Endothelial cell of umbilical vein (primary cell): Measurements from ENCODE around the gene RAPGEF6. TPM values are rescaled to one million over a fixed set of nuclear protein-coding genes. Genes with fewer than 3 reads are reported as not detected.

Source experiments
- BruUV-seq: library from RNA; stranded (reverse); fragments of 400-500 nt; replicated peaks from 2 replicates; lab custom pipeline; 2021; lab: Mats Ljungman, UMichigan
- CTCF ChIA-PET: fragments of 300-600, 350-600 bp; sonication (Branson Sonifier 250); formaldehyde crosslinking; loops from one replicate; lab custom pipeline; 2021; ENCODE audit warnings: antibody characterized with exemption, inconsistent platforms; lab: Charles Lee
- POLR2A ChIA-PET: fragments of 300-600, 350-600 bp; sonication (Branson Sonifier 250); formaldehyde crosslinking; loops from one replicate; lab custom pipeline; 2021; ENCODE audit warnings: antibody characterized with exemption, inconsistent platforms; lab: Charles Lee
- DNase-seq: peaks from one replicate; pipeline ENCODE4 v3.0.0-alpha.2; 2011; ENCODE audit warnings: low read depth, low spot score
- FAIRE-seq: peaks from 2 replicates; lab custom pipeline; 2011; peaks lifted over from hg19 to GRCh38; lab: Jason Lieb, UNC
- H2AFZ ChIP-seq: 2 replicates; pipeline ENCODE4 v1.6.0; 2012; ENCODE audit warnings: low read depth, low read length, control low read depth, inconsistent platforms
- H3K27ac ChIP-seq: 2 replicates; pipeline ENCODE4 v1.5.1; 2011; ENCODE audit warnings: low read depth, mild to moderate bottlenecking, control low read depth, low read length, moderate library complexity; ENCODE audit not compliant: insufficient read depth
- H3K27me3 ChIP-seq, 2 experiments: 2 replicates each; pipeline versions ENCODE4 v1.6.0 to v1.6.1; 2011; ENCODE audit warnings: low read length in 2 of 2, mixed read lengths in 1 of 2; ENCODE audit not compliant: control insufficient read depth in 2 of 2, insufficient read depth in 2 of 2
- H3K36me3 ChIP-seq, 2 experiments: 2 replicates in 1 of 2; 3 replicates in 1 of 2; pipeline ENCODE4 v1.5.1; 2011; ENCODE audit warnings: low read length in 2 of 2, mild to moderate bottlenecking in 1 of 2, moderate library complexity in 1 of 2; ENCODE audit not compliant: control insufficient read depth in 2 of 2, insufficient read depth in 2 of 2; ENCODE audit errors: extremely low read depth in 1 of 2
- H3K4me1 ChIP-seq: 3 replicates; pipeline ENCODE4 v1.5.1; 2011; ENCODE audit warnings: mild to moderate bottlenecking, low read length; ENCODE audit not compliant: control insufficient read depth, insufficient read depth; ENCODE audit errors: extremely low read depth
- H3K4me2 ChIP-seq: 2 replicates; pipeline ENCODE4 v1.6.1; 2011; ENCODE audit warnings: low read length, control low read depth, mixed read lengths; ENCODE audit not compliant: insufficient read depth
- H3K4me3 ChIP-seq, 3 experiments: fragments of 200-600 bp in 1 of 3; sonication (generic), shearing (Covaris generic) in 1 of 3; replicated peaks in 1 of 3; 2 replicates each; pipeline ENCODE4 v1.5.1; 2011 to 2016; ENCODE audit warnings: control low read depth in 3 of 3, low read length in 3 of 3, mild to moderate bottlenecking in 2 of 3, inconsistent platforms in 1 of 3, low read depth in 1 of 3, moderate library complexity in 1 of 3; ENCODE audit not compliant: insufficient read depth in 1 of 3
- H3K79me2 ChIP-seq: 2 replicates; pipeline ENCODE4 v1.6.0; 2012; ENCODE audit warnings: low read length, inconsistent platforms; ENCODE audit not compliant: control insufficient read depth, insufficient read depth
- H3K9ac ChIP-seq: replicated peaks from 2 replicates; pipeline ENCODE3; 2011; ENCODE audit warnings: low read length, control low read depth; ENCODE audit not compliant: insufficient read depth; ENCODE audit errors: extremely low read depth
- H3K9me1 ChIP-seq: replicated peaks from 3 replicates; pipeline ENCODE4 v1.6.0; 2011; ENCODE audit warnings: mild to moderate bottlenecking, low read length; ENCODE audit not compliant: control insufficient read depth, insufficient read depth; ENCODE audit errors: extremely low read depth
- H3K9me3 ChIP-seq: replicated peaks from 2 replicates; pipeline ENCODE4 v1.5.1; 2012; ENCODE audit warnings: low read length, inconsistent platforms; ENCODE audit not compliant: control insufficient read depth, insufficient read depth
- H4K20me1 ChIP-seq: replicated peaks from 2 replicates; pipeline ENCODE3; 2011; ENCODE audit warnings: mild to moderate bottlenecking, low read length; ENCODE audit not compliant: control insufficient read depth, insufficient read depth; ENCODE audit errors: extremely low read depth
- EZH2 ChIP-seq: IDR thresholded peaks from 2 replicates; pipeline ENCODE4 v1.6.1; 2012; ENCODE audit warnings: borderline replicate concordance, low read depth, mild to moderate bottlenecking, moderate library complexity, low read length, inconsistent platforms; ENCODE audit not compliant: severe bottlenecking
- FOS ChIP-seq: IDR thresholded peaks from 2 replicates; pipeline ENCODE4 v1.6.1; 2011; ENCODE audit warnings: mild to moderate bottlenecking, low read length, moderate library complexity, borderline replicate concordance; ENCODE audit not compliant: insufficient read depth
- GATA2 ChIP-seq: IDR thresholded peaks from 2 replicates; pipeline ENCODE4 v1.7.0; 2011; ENCODE audit warnings: low read depth, mild to moderate bottlenecking, moderate library complexity, mixed read lengths, low read length; ENCODE audit not compliant: insufficient read length, insufficient read depth
- JUN ChIP-seq: IDR thresholded peaks from 2 replicates; pipeline ENCODE4 v1.6.1; 2011; ENCODE audit warnings: borderline replicate concordance, low read depth; ENCODE audit not compliant: insufficient read length, insufficient read depth
- MYC ChIP-seq: IDR thresholded peaks from one replicate; pipeline ENCODE4 v1.6.1; 2011; ENCODE audit warnings: mild to moderate bottlenecking, low read depth, low read length
- POLR2A ChIP-seq: IDR thresholded peaks from 2 replicates; pipeline ENCODE4 v1.6.1; 2012; ENCODE audit warnings: low read depth, mild to moderate bottlenecking, control low read depth, low read length
- POLR2AphosphoS5 ChIP-seq: IDR thresholded peaks from 2 replicates; pipeline ENCODE4 v1.6.1; 2012; ENCODE audit warnings: low read depth, mild to moderate bottlenecking, control low read depth, low read length, moderate library complexity; ENCODE audit not compliant: insufficient read depth
- dilution Hi-C: fragments of 300-500 bp; cut with MboI; formaldehyde crosslinking; loops from one replicate; pipeline ENCODE4 v1.15.0; 2019; ENCODE audit warnings: low sequenced_read_pairs; ENCODE audit not compliant: extremely low pct_ligation_motif_present
- intact Hi-C: fragments of 100-400 bp; cut with micrococcal nuclease; formaldehyde crosslinking; loops from one replicate; pipeline ENCODE4 v1.10.0; 2022
- polyA plus RNA-seq, 4 experiments: library from polyadenylated mRNA; depleted of rRNA in 3 of 4; stranded (reverse) in 3 of 4; unstranded in 1 of 4; fragments of >200 nt; gene quantifications; 2 replicates each; pipeline versions ENCODE4 v1.2.1 to v1.2.3, GENCODE V29; 2011 to 2012; ENCODE audit warnings: missing spikeins in 1 of 4
- total RNA-seq: library from RNA; stranded (reverse); gene quantifications from 2 replicates; pipeline ENCODE4 v1.2.3, GENCODE V29; 2021
- TF ChIP-seq, protein P1 (sequence below): IDR thresholded peaks from 2 replicates; pipeline ENCODE4 v1.6.1; 2011; ENCODE audit not compliant: insufficient read depth, insufficient read length
- TF ChIP-seq, protein P2 (sequence below), 2 donors: IDR thresholded peaks; 1 replicate in 1 of 2; 2 replicates in 1 of 2; pipeline ENCODE4 v1.5.1; 2011; ENCODE audit warnings: low read length in 2 of 2, mild to moderate bottlenecking in 2 of 2, moderate library complexity in 2 of 2, control low read depth in 1 of 2, inconsistent platforms in 1 of 2, low read depth in 1 of 2; ENCODE audit not compliant: insufficient read depth in 1 of 2; ENCODE audit errors: extremely low read depth in 1 of 2

The RAPGEF6 gene
- total and polyA plus RNA-seq, 2 donors (not counting 3 experiments of a cell fraction or from before 2014, with no cell fraction given), result 3.5 to 17.5 TPM

GRCh38 chr5:131564229-131564652 is 70.8 kb downstream of the RAPGEF6 start:
- no peak for FAIRE-seq
- H3K9ac ChIP-seq, result no peak overlapping the region
- H3K79me2 ChIP-seq, result peaks cover 6% of the 10 kb centered on the region
- H3K27ac ChIP-seq, result no peak overlapping the region
- no peaks in the 10 kb centered on the region for H4K20me1 ChIP-seq
- CTCF ChIA-PET, result interaction anchor here (0.5 to 1.8 kb wide), 6 partner anchors 9 to 444 kb away, joined by 3 to 6 read pairs (median 3); no protein-coding TSS in a partner anchor
- no peak overlapping the region for H2AFZ ChIP-seq
- dilution Hi-C loops, result no loop called here
- DNase-seq, result no peak
- no peak for TF ChIP-seq POLR2A
- TF ChIP-seq GATA2, result no peak
- no peak for TF ChIP-seq JUN
- no peak for TF ChIP-seq MYC
- no peak for TF ChIP-seq FOS
- TF ChIP-seq POLR2AphosphoS5, result no peak
- TF ChIP-seq, protein P1, sequence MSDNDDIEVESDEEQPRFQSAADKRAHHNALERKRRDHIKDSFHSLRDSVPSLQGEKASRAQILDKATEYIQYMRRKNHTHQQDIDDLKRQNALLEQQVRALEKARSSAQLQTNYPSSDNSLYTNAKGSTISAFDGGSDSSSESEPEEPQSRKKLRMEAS, result no peak
- no peak for TF ChIP-seq EZH2
- TF ChIP-seq, protein P2, sequence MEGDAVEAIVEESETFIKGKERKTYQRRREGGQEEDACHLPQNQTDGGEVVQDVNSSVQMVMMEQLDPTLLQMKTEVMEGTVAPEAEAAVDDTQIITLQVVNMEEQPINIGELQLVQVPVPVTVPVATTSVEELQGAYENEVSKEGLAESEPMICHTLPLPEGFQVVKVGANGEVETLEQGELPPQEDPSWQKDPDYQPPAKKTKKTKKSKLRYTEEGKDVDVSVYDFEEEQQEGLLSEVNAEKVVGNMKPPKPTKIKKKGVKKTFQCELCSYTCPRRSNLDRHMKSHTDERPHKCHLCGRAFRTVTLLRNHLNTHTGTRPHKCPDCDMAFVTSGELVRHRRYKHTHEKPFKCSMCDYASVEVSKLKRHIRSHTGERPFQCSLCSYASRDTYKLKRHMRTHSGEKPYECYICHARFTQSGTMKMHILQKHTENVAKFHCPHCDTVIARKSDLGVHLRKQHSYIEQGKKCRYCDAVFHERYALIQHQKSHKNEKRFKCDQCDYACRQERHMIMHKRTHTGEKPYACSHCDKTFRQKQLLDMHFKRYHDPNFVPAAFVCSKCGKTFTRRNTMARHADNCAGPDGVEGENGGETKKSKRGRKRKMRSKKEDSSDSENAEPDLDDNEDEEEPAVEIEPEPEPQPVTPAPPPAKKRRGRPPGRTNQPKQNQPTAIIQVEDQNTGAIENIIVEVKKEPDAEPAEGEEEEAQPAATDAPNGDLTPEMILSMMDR (IDR thresholded peaks at IDR 0.05; ENCODE audit: extremely low read depth in 1 of 2, insufficient read depth in 1 of 2, low read depth in 1 of 2, low read length in 2 of 2), result no peak
- no peaks in the 10 kb centered on the region for H3K27me3 ChIP-seq
- intact Hi-C loops, result loop anchor here (2.0 kb wide), 1 partner anchor 13 kb away; no protein-coding TSS in a partner anchor
- no peak overlapping the region for H3K4me3 ChIP-seq
- H3K36me3 ChIP-seq, result no peaks in the 10 kb centered on the region
- no peaks in the 10 kb centered on the region for H3K9me1 ChIP-seq
- H3K4me1 ChIP-seq, result no peaks in the 10 kb centered on the region
- POLR2A ChIA-PET, result no interaction called here
- no peaks in the 10 kb centered on the region for H3K9me3 ChIP-seq
- no TSS peak for BruUV-seq
- H3K4me2 ChIP-seq, result no peak overlapping the region
